Measurements from ENCODE around the gene VMAC. TPM values are rescaled to one million over a fixed set of nuclear protein-coding genes. Genes with fewer than 3 reads are reported as not detected.

Gene VMAC
- total RNA-seq, 1 donor from 2014 or later, result 3.9 TPM

Other genes starting within 250 kb of the VMAC start
- gene MICOS13, start 224.4 kb upstream of the VMAC start, total RNA-seq, result 48.0 and 49.3 TPM in 2 replicates
- gene HSD11B1L, start 223.8 kb upstream of the VMAC start, total RNA-seq, result 8.4 and 9.8 TPM in 2 replicates
- gene RPL36, start 214.6 kb upstream of the VMAC start, total RNA-seq, result 894 and 943 TPM in 2 replicates
- gene LONP1, start 184.7 kb upstream of the VMAC start, total RNA-seq, result 77.8 and 85.2 TPM in 2 replicates
- gene CATSPERD, start 184.2 kb upstream of the VMAC start, total RNA-seq, result not detected in 2 replicates
- gene PRR22, start 120.1 kb upstream of the VMAC start, total RNA-seq, result 2.0 and 2.4 TPM in 2 replicates
- gene DUS3L, start 113.7 kb upstream of the VMAC start, total RNA-seq, result 18.4 and 19.7 TPM in 2 replicates
- 0.62 and 0.66 TPM in 2 replicates for gene NRTN, start 99.8 kb upstream of the VMAC start, total RNA-seq
- gene FUT6, start 65.2 kb upstream of the VMAC start, total RNA-seq, result 0.09 TPM in 1 of 2 replicates, not detected in the other
- 0.14 and 0.84 TPM in 2 replicates for gene FUT3, start 53.4 kb upstream of the VMAC start, total RNA-seq
- gene FUT5, start 34.3 kb upstream of the VMAC start, total RNA-seq, result 0.30 and 0.41 TPM in 2 replicates
- 286 and 305 TPM in 2 replicates for gene NDUFA11, start 1.1 kb upstream of the VMAC start, total RNA-seq
- gene CAPS, start 9.4 kb downstream of the VMAC start, total RNA-seq, result 6.2 and 7.2 TPM in 2 replicates
- 61.3 and 70.5 TPM in 2 replicates for gene RANBP3, start 73.3 kb downstream of the VMAC start, total RNA-seq
- 3.2 and 3.3 TPM in 2 replicates for gene RFX2, start 205.6 kb downstream of the VMAC start, total RNA-seq
- not detected in 2 replicates for gene ACSBG2, start 230.8 kb downstream of the VMAC start, total RNA-seq